C4-2B (cell line): ENCODE results near the gene SCUBE1.

Experiments used
- CTCF ChIP-seq: fragments of 450-650 bp; conservative IDR thresholded peaks from 2 replicates; pipeline ENCODE4 v1.5.1; 2017; ENCODE audit warnings: mild to moderate bottlenecking
- ZFX ChIP-seq: fragments of 450-650 bp; IDR thresholded peaks from 2 replicates; pipeline ENCODE4 v1.6.1; 2017

DNA sequence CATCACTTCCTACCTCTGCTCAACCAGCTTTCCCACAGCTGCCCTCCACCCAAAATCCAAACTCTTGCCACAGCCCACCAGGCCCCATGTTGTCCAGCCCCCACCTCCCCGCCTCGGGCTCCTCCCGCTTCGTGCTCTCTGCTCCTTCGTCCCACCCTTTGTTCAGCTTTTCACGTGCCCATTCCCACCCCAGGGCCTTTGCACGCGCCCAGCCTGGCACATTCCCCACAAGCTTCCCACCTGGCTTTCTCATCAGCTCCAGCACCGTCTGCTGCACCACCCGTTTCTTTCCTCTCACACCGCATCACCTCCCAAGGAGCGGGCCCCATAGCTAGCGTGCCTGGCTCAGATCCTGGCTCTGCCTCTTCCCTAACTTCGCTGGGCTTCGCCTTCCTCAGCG lies 54.8 kb downstream of the SCUBE1 start:
- no peak for TF ChIP-seq CTCF
- no peak for TF ChIP-seq ZFX
